ENCODE results near the gene RAB1A. TPM values are rescaled to one million over a fixed set of nuclear protein-coding genes. Genes with fewer than 3 reads are reported as not detected.

Gene RAB1A
- total RNA-seq, 1 donor = 101 TPM

- TF ChIP-seq CTCF (IDR thresholded peaks at IDR 0.05; ENCODE audit: insufficient read depth, low read depth, low read length) = no peak
- DNase-seq (ENCODE audit: low read depth) = peak; percentile 48
- no peak overlapping the region for H3K4me3 ChIP-seq (ENCODE audit: low read depth, low read length)
These were observed 54.1 kb downstream of the RAB1A start for GRCh38 chr2:65075605-65076344.

- peak; percentile 36 for DNase-seq (ENCODE audit: low read depth)
- no peak overlapping the region for H3K4me3 ChIP-seq (ENCODE audit: low read depth, low read length)
- no peak for TF ChIP-seq CTCF (IDR thresholded peaks at IDR 0.05; ENCODE audit: insufficient read depth, low read depth, low read length)
These were observed 54.7 kb downstream of the RAB1A start for GRCh38 chr2:65075176-65075575.

- no peak for DNase-seq (ENCODE audit: low read depth)
- no peak overlapping the region for H3K4me3 ChIP-seq (ENCODE audit: low read depth, low read length)
- no peak for TF ChIP-seq CTCF (IDR thresholded peaks at IDR 0.05; ENCODE audit: insufficient read depth, low read depth, low read length)
These were observed 55.9 kb downstream of the RAB1A start for GRCh38 chr2:65073879-65074565.

GRCh38 chr2:65072181-65072970, 57.5 kb downstream of the RAB1A start:
- TF ChIP-seq CTCF (IDR thresholded peaks at IDR 0.05; ENCODE audit: insufficient read depth, low read depth, low read length) = no peak
- no peak for DNase-seq (ENCODE audit: low read depth)
- H3K4me3 ChIP-seq (ENCODE audit: low read depth, low read length) = no peak overlapping the region

- TF ChIP-seq CTCF (IDR thresholded peaks at IDR 0.05; ENCODE audit: insufficient read depth, low read depth, low read length) = peak; percentile 50
- H3K4me3 ChIP-seq (ENCODE audit: low read depth, low read length) = no peak overlapping the region
- peak; percentile 18 for DNase-seq (ENCODE audit: low read depth)
These were observed 58.3 kb downstream of the RAB1A start for GRCh38 chr2:65071499-65072180.

- DNase-seq (ENCODE audit: low read depth) = no peak
- no peak overlapping the region for H3K4me3 ChIP-seq (ENCODE audit: low read depth, low read length)
- TF ChIP-seq CTCF (IDR thresholded peaks at IDR 0.05; ENCODE audit: insufficient read depth, low read depth, low read length) = no peak
These were observed 59.0 kb downstream of the RAB1A start for GRCh38 chr2:65070856-65071255.
